Activated naive CD4-positive, alpha-beta T cell treated with anti-CD3 and anti-CD28 coated beads for 36 hours (primary cell): Measurements from ENCODE around the gene SSH2. TPM values are rescaled to one million over a fixed set of nuclear protein-coding genes. Genes with fewer than 3 reads are reported as not detected.
"Not testable (repeated sequence)": the region's sequence is repeated elsewhere in the genome, so short reads cannot be mapped to it uniquely, and the experiment has no call there.

Experiments used
- CTCF ChIA-PET: fragments of 350-600 bp; sonication (Branson Sonifier 250); formaldehyde crosslinking; loops from one replicate; lab custom pipeline; 2021; ENCODE audit warnings: antibody characterized with exemption; lab: Charles Lee
- DNase-seq: peaks from one replicate; pipeline ENCODE4 v3.0.0-alpha.2; 2020
- H3K27ac Mint-ChIP-seq: one replicate; pipeline ENCODE4 v1.8.0; 2021; ENCODE audit warnings: mild to moderate bottlenecking, mixed read lengths
- H3K27me3 Mint-ChIP-seq: one replicate; pipeline ENCODE4 v1.8.0; 2021; ENCODE audit warnings: low read depth, mixed read lengths
- H3K36me3 Mint-ChIP-seq: one replicate; pipeline ENCODE4 v1.8.0; 2021; ENCODE audit warnings: low read depth, mixed read lengths
- H3K4me1 Mint-ChIP-seq: one replicate; pipeline ENCODE4 v1.8.0; 2021; ENCODE audit warnings: low read depth, mixed read lengths
- H3K4me3 Mint-ChIP-seq: one replicate; pipeline ENCODE4 v1.8.0; 2021; ENCODE audit warnings: mild to moderate bottlenecking, moderate library complexity, mixed read lengths
- H3K9me3 Mint-ChIP-seq: one replicate; pipeline ENCODE4 v1.8.0; 2021; ENCODE audit warnings: mixed read lengths
- intact Hi-C: fragments of 100-400 bp; cut with micrococcal nuclease; formaldehyde crosslinking; loops from one replicate; pipeline ENCODE4 v1.15.1; 2023
- total RNA-seq, 2 experiments: library from RNA; stranded (reverse); gene quantifications; one replicate each; pipeline ENCODE4 v1.2.3, GENCODE V29; 2021

The SSH2 gene
- total RNA-seq, 2 experiments from 2014 or later = 32.4 to 35.3 TPM

GRCh38 chr17:29683481-29683880 lies 246.5 kb downstream of the SSH2 start:
- Mint-ChIP-seq H3K4me3 (no peak overlapping the region), H3K27me3 (no peaks in the 10 kb centered on the region), H3K36me3 (peaks cover 17% of the 10 kb centered on the region), H3K4me1 (peaks cover 24% of the 10 kb centered on the region), H3K9me3 (no peaks in the 10 kb centered on the region), H3K27ac (no peak overlapping the region)
- intact Hi-C loops = no loop called here
- CTCF ChIA-PET = interaction anchor here (0.6 to 2.0 kb wide), 4 partner anchors 9 to 44 kb away, joined by 4 to 7 read pairs (median 5); no protein-coding TSS in a partner anchor
- DNase-seq = no peak

- Mint-ChIP-seq H3K27ac (no peak overlapping the region), H3K4me3 (no peak overlapping the region), H3K9me3 (no peaks in the 10 kb centered on the region), H3K36me3 (peaks cover 17% of the 10 kb centered on the region), H3K4me1 (peaks cover 24% of the 10 kb centered on the region), H3K27me3 (no peaks in the 10 kb centered on the region)
- DNase-seq = no peak
- intact Hi-C loops = no loop called here
- CTCF ChIA-PET = interaction anchor here (0.6 to 2.0 kb wide), 6 partner anchors 8 to 78 kb away, joined by 3 to 7 read pairs (median 4); no protein-coding TSS in a partner anchor
Observed at GRCh38 chr17:29682987-29683386, 247.0 kb downstream of the SSH2 start.

GRCh38 chr17:29682054-29682453 lies 248.0 kb downstream of the SSH2 start:
- no peak for DNase-seq
- Mint-ChIP-seq H3K9me3 (no peaks in the 10 kb centered on the region), H3K36me3 (peaks cover 19% of the 10 kb centered on the region), H3K4me3 (no peak overlapping the region), H3K27ac (peak overlapping the region; percentile 0), H3K4me1 (peaks cover 30% of the 10 kb centered on the region), H3K27me3 (no peaks in the 10 kb centered on the region)
- intact Hi-C loops = no loop called here
- CTCF ChIA-PET = interaction anchor here (0.6 to 2.0 kb wide), 8 partner anchors 9 to 97 kb away, joined by 3 to 7 read pairs (median 3); no protein-coding TSS in a partner anchor

GRCh38 chr17:29677824-29678223 lies 252.2 kb downstream of the SSH2 start:
- intact Hi-C loops = no loop called here
- CTCF ChIA-PET = interaction anchor here (0.6 to 1.5 kb wide), 4 partner anchors 9 to 415 kb away, joined by 3 read pairs; no protein-coding TSS in a partner anchor
- Mint-ChIP-seq H3K27me3 (no peaks in the 10 kb centered on the region), H3K4me3 (no peak overlapping the region), H3K4me1 (peaks cover 44% of the 10 kb centered on the region), H3K9me3 (no peaks in the 10 kb centered on the region), H3K36me3 (peaks cover 19% of the 10 kb centered on the region), H3K27ac (no peak overlapping the region)
- DNase-seq = no peak

DNA sequence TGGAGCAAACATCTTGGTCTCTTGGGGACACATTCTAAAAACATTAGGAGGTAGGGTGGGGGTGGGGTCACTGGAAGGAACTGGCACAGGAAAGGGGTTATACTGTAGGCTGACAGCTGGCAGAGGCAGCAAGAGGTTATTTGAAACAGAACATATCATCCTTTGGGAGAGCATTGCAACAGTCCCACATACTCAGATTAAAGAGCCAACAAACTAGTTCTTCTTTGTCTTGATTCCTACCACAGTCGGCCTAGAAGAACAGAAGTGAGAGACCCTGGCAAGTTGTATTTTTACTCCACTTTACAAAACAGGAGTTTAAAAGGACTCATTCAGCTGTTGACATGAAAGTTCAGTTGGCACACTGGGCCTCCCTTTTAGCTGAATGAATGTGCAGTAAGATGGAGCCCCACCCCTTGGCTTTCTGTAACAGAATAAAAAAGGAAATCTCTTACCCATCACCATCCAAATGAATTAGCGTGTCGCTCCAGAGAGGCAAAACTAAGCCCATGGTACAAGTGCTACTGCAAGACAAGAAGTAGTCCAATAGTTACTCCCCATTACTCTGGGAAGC lies 252.7 kb downstream of the SSH2 start:
- intact Hi-C loops = no loop called here
- H3K9me3 Mint-ChIP-seq = no peaks in the 10 kb centered on the region
- H3K27ac Mint-ChIP-seq = peak overlapping the region; percentile 23
- H3K27me3 Mint-ChIP-seq = no peaks in the 10 kb centered on the region
- DNase-seq = peak; percentile 29
- no peak overlapping the region for H3K4me3 Mint-ChIP-seq
- CTCF ChIA-PET = interaction anchor here (0.6 to 1.5 kb wide), 4 partner anchors 9 to 416 kb away, joined by 3 read pairs; no protein-coding TSS in a partner anchor
- H3K36me3 Mint-ChIP-seq = peaks cover 21% of the 10 kb centered on the region
- H3K4me1 Mint-ChIP-seq = peaks cover 40% of the 10 kb centered on the region

- H3K4me3 Mint-ChIP-seq, H3K9me3 Mint-ChIP-seq, intact Hi-C loops, DNase-seq, H3K27ac Mint-ChIP-seq, H3K27me3 Mint-ChIP-seq: not testable (repeated sequence)
- Mint-ChIP-seq H3K4me1 (peaks cover 32% of the 10 kb centered on the region), H3K36me3 (peaks cover 18% of the 10 kb centered on the region)
- CTCF ChIA-PET = interaction anchor here (0.7 kb wide), 1 partner anchor 37 kb away, joined by 3 read pairs; no protein-coding TSS in a partner anchor
Observed at GRCh38 chr17:29675961-29676360, 254.1 kb downstream of the SSH2 start.

GRCh38 chr17:29674281-29674680 lies 255.7 kb downstream of the SSH2 start:
- peaks cover 32% of the 10 kb centered on the region for H3K4me1 Mint-ChIP-seq
- intact Hi-C loops = loop anchor here (1.0 kb wide), 1 partner anchor 9 kb away; no protein-coding TSS in a partner anchor

GRCh38 chr17:29671661-29672060 lies 258.4 kb downstream of the SSH2 start:
- Mint-ChIP-seq H3K27ac (no peak overlapping the region), H3K9me3 (no peaks in the 10 kb centered on the region), H3K36me3 (peaks cover 23% of the 10 kb centered on the region), H3K4me1 (peaks cover 40% of the 10 kb centered on the region), H3K4me3 (no peak overlapping the region), H3K27me3 (no peaks in the 10 kb centered on the region)
- DNase-seq = no peak
- CTCF ChIA-PET = interaction anchor here (0.6 to 1.2 kb wide), 2 partner anchors 32 to 70 kb away, joined by 3 read pairs; no protein-coding TSS in a partner anchor
- intact Hi-C loops = no loop called here

More at GRCh38 chr17:29674281-29674680, 255.7 kb downstream of the SSH2 start:
- Mint-ChIP-seq H3K4me3 (no peak overlapping the region), H3K36me3 (peaks cover 21% of the 10 kb centered on the region), H3K27me3 (no peaks in the 10 kb centered on the region), H3K9me3 (no peaks in the 10 kb centered on the region), H3K27ac (peak overlapping the region; percentile 52)
- CTCF ChIA-PET = interaction anchor here (0.9 to 1.3 kb wide), 2 partner anchors 9 to 35 kb away, joined by 4 to 8 read pairs; no protein-coding TSS in a partner anchor
- DNase-seq = peak; percentile 52

DNA sequence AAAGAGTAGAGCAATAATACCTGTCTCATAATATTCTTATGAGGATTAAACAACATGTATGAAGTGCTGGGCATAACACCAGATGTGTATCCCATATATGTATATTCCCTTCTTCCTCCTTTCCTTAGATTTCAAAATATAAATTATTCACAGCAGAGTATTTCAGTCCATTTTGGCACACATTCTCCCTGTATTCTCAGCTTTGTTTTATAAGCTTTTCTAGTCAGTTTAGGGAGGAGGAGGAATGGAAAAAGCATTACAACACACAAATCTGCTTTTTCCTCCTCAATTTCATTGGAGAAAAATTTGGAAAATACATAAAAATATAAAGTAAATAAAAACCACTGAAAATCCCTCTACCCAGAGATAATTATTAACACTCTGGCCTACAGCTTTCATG lies 260.8 kb downstream of the SSH2 start:
- Mint-ChIP-seq H3K4me3 (no peak overlapping the region), H3K27me3 (no peaks in the 10 kb centered on the region), H3K36me3 (peaks cover 30% of the 10 kb centered on the region), H3K9me3 (no peaks in the 10 kb centered on the region), H3K27ac (no peak overlapping the region), H3K4me1 (peaks cover 38% of the 10 kb centered on the region)
- no peak for DNase-seq
- intact Hi-C loops = no loop called here
- CTCF ChIA-PET = interaction anchor here (0.6 to 1.2 kb wide), 5 partner anchors 8 to 53 kb away, joined by 3 read pairs; no protein-coding TSS in a partner anchor

DNA sequence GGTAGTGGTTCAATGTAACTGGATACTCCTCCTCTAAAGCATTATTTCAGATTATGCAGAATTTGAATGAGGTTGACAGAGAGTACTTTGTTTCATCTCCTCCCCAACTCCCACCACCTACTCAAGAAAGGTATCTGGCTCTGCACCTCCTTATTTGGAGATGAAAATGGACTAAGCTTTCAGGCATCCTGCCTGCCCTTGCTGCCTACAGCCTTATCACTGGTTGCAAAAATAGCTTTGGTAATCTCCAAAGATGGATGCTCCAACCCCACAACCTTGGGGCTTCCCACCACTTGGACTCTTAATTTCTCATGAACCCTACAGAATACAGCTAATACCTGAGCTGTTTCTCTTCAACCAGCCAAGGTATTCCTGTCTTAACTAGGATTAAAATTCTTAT lies 262.1 kb downstream of the SSH2 start:
- H3K9me3 Mint-ChIP-seq = no peaks in the 10 kb centered on the region
- peak overlapping the region; percentile 47 for H3K27ac Mint-ChIP-seq
- peaks cover 37% of the 10 kb centered on the region for H3K4me1 Mint-ChIP-seq
- H3K27me3 Mint-ChIP-seq = no peaks in the 10 kb centered on the region
- intact Hi-C loops = no loop called here
- no peak for DNase-seq
- peaks cover 28% of the 10 kb centered on the region for H3K36me3 Mint-ChIP-seq
- CTCF ChIA-PET = interaction anchor here (0.6 to 1.3 kb wide), 6 partner anchors 9 to 817 kb away, joined by 3 to 7 read pairs (median 3); no protein-coding TSS in a partner anchor
- H3K4me3 Mint-ChIP-seq = no peak overlapping the region

GRCh38 chr17:29665481-29665810 lies 264.6 kb downstream of the SSH2 start:
- DNase-seq = no peak
- Mint-ChIP-seq H3K27me3 (no peaks in the 10 kb centered on the region), H3K27ac (peak overlapping the region; percentile 90), H3K4me1 (peaks cover 48% of the 10 kb centered on the region), H3K4me3 (no peak overlapping the region), H3K36me3 (peaks cover 29% of the 10 kb centered on the region), H3K9me3 (no peaks in the 10 kb centered on the region)
- CTCF ChIA-PET = interaction anchor here (0.7 to 2.1 kb wide), 11 partner anchors 11 to 140 kb away, joined by 3 to 7 read pairs (median 4); no protein-coding TSS in a partner anchor
- intact Hi-C loops = loop anchor here (1.0 to 2.0 kb wide), 7 partner anchors 9 to 95 kb away; no protein-coding TSS in a partner anchor

DNA sequence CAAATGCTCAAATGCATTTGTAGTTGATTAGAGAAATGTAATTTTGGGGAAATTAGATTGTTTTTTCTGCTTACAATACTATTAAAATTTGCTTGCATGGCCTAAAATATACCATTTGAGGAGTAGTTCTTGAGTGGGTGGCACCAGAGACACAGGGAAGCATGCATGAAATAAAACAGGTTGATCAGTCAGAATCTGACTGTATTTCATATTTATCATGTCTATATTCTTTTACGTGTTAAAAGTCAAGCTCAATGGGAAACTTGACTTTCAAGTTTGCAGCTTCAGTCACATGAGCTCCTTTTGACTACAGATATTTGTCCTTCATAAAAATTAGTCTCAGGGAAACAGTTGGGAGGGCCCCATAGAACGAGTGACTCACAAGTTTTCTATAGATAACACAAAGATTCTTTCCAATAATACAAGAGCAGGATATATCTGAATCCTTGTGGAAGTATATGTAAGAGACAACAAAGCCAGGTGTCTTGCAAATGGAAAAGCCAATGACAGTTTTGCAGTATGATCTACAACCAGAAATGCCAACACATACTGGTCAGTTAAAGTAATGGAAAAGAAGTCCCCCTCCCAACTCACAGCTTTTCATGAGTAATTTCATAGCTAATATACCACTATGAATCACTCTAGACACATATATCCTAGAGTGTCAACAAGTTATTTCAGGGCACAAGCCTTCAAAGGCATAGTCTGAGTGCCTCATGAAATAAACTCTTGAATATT lies 265.1 kb downstream of the SSH2 start:
- DNase-seq = peak; percentile 32
- Mint-ChIP-seq H3K9me3 (no peaks in the 10 kb centered on the region), H3K4me1 (peaks cover 54% of the 10 kb centered on the region), H3K27me3 (no peaks in the 10 kb centered on the region), H3K4me3 (no peak overlapping the region), H3K36me3 (peaks cover 29% of the 10 kb centered on the region), H3K27ac (peak overlapping the region; percentile 90)
- CTCF ChIA-PET = interaction anchor here (0.7 to 2.1 kb wide), 11 partner anchors 10 to 141 kb away, joined by 3 to 7 read pairs (median 4); no protein-coding TSS in a partner anchor
- intact Hi-C loops = loop anchor here (1.0 to 2.0 kb wide), 7 partner anchors 9 to 95 kb away; no protein-coding TSS in a partner anchor
